K562 (cell line): ENCODE data around the gene MOGAT2.
"Not testable (repeated sequence)": the region's sequence is repeated elsewhere in the genome, so short reads cannot be mapped to it uniquely, and the experiment has no call there.

ENCODE experiments used
- CTCF ChIP-seq, 3 experiments: IDR thresholded peaks in 2 of 3; conservative IDR thresholded peaks in 1 of 3; 2 replicates each; pipeline ENCODE4 v1.5.1; 2011 to 2012; ENCODE audit warnings: low read length in 3 of 3, mild to moderate bottlenecking in 3 of 3, control low read depth in 2 of 3, improper control_type of control experiment in 1 of 3, inconsistent platforms in 1 of 3, low read depth in 1 of 3, mixed read lengths in 1 of 3, moderate library complexity in 1 of 3; ENCODE audit not compliant: insufficient read depth in 2 of 3
- FOS ChIP-seq: IDR thresholded peaks from 3 replicates; pipeline ENCODE4 v1.6.1; 2011; ENCODE audit not compliant: insufficient read length; ENCODE audit errors: extremely low read depth
- FOSL1 ChIP-seq: fragments of 200-800 bp; sonication (Bioruptor generic); conservative IDR thresholded peaks from 2 replicates; pipeline ENCODE4 v1.6.1; 2016; ENCODE audit warnings: missing genetic modification characterization, missing compliant biosample characterization
- FOXK2 ChIP-seq, 2 experiments: fragments of 450-650 bp; IDR thresholded peaks in 1 of 2; conservative IDR thresholded peaks in 1 of 2; 2 replicates each; pipeline ENCODE4 v1.6.1; 2016; ENCODE audit warnings: low read depth in 2 of 2, mild to moderate bottlenecking in 1 of 2
- NR3C1 ChIP-seq: sonication (generic); formaldehyde crosslinking; IDR thresholded peaks from 2 replicates; pipeline ENCODE4 v1.8.1; 2022; ENCODE audit warnings: missing genetic modification reagents
- RREB1 ChIP-seq: fragments of 250-450 bp; sonication (Bioruptor Pico); IDR thresholded peaks from 2 replicates; pipeline ENCODE4 v1.4.0; 2020
- SPI1 ChIP-seq: IDR thresholded peaks from 2 replicates; pipeline ENCODE4 v1.6.1; 2011; ENCODE audit warnings: low read depth, low read length, control low read depth, borderline replicate concordance
- SRSF1 ChIP-seq: fragments of 200-400 bp; formaldehyde crosslinking; IDR thresholded peaks from 2 replicates; pipeline ENCODE4 v1.6.1; 2017; ENCODE audit warnings: mild to moderate bottlenecking, low read depth, low read length, moderate library complexity
- ZNF239 ChIP-seq: fragments of 250-450 bp; sonication (Bioruptor Pico); IDR thresholded peaks from 2 replicates; pipeline ENCODE4 v1.4.0; 2020; ENCODE audit warnings: mild to moderate bottlenecking
- ZNF354B ChIP-seq: fragments of 250-450 bp; sonication (Bioruptor Pico); IDR thresholded peaks from 2 replicates; pipeline ENCODE4 v1.4.0; 2020

- TF ChIP-seq SRSF1; NR3C1; FOSL1; CTCF (IDR thresholded peaks at IDR 0.05 in 2 of 3, conservative IDR thresholded peaks at IDR 0.05 in 1 of 3; ENCODE audit: insufficient read depth in 2 of 3, low read depth in 1 of 3, low read length in 3 of 3); FOS; ZNF354B (CRISPR knock-in tag); ZNF239 (CRISPR knock-in tag); SPI1; RREB1 (CRISPR knock-in tag); FOXK2 (conservative IDR thresholded peaks at IDR 0.05 in 1 of 2, IDR thresholded peaks at IDR 0.05 in 1 of 2; ENCODE audit: low read depth in 2 of 2): not testable (repeated sequence)
These were observed 25.5 kb downstream of the MOGAT2 start for GRCh38 chr11:75743159-75743558.
